Umbilical cord (tissue), 2 donors: ENCODE measurements around the gene E2F1. TPM values are rescaled to one million over a fixed set of nuclear protein-coding genes. Genes with fewer than 3 reads are reported as not detected.
"Not testable (repeated sequence)": the region's sequence is repeated elsewhere in the genome, so short reads cannot be mapped to it uniquely, and the experiment has no call there.

Experiments used
- DNase-seq: peaks from one replicate; pipeline ENCODE4 v3.0.0-alpha.2; 2015; ENCODE audit warnings: low spot score
- total RNA-seq: library from RNA; depleted of rRNA; stranded (reverse); fragments of >200 nt; gene quantifications from one replicate; pipeline ENCODE4 v1.2.3, GENCODE V29; 2014; ENCODE audit warnings: low replicate concordance; ENCODE audit not compliant: insufficient read depth

E2F1 gene
- total RNA-seq, 1 donor from 2014 or later: 8.7 TPM

DNA sequence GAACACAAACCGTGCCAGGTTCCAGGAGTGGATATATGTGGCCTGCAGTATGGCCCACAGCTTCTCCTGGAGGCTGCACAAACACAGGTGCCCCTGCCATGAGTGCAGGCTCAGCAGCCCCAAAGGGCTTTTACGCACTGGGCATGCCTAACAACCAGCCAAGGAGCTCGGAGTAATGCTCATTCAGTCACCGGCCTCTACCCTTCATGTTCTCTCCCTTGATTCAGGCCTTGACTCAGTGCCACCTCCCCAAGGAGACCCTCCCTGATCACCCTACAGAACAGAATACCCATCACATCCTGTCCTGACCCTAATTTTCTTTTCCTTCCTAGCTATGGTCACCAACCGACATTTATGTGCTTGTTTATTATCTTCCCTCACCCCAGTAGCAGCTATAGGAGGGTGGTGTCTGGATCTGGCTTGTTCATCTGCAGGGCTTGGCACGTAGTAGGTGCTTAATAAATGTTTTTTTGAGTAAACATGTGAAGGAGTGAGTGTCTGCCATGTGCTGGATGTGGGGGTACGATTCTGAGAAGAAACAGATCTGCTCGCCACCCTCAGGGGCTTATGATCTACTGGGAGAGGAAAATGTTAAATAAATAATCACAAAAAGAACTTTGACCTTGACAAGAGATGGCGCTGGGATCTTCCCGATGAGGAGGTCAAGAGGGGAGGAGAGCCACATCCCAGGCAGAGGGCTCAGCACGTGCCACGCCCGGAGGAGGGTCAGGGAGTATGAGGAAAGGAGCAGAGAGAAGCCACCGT is 24.7 kb upstream of the E2F1 start:
- no peak for DNase-seq

DNA sequence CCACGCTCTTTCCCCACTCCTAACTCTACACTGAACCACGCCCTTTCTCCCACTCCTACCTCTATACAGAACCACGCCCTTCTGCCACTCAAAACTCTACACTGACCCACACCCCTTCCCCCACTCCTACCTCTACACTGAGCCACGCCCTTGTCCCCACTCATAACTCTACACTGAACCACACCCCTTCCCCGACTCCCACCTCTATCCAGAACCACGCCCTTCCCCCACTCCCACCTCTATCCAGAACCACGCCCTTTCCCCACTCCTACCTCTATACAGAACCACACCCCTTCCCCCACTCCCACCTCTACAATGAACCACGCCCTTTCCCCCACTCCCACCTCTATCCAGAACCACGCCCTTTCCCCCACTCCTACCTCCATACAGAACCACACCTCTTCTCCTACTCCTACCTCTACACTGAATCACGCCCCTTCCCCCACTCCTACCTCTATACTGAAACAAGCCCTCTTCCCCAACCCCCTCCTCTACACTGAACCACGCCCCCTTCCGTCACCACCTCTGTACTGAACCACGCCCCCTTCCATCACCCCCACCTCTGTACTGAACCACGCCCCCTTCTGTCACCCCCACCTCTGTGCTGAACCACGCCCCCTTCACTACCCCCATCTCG is 23.8 kb upstream of the E2F1 start:
- no peak for DNase-seq

DNA sequence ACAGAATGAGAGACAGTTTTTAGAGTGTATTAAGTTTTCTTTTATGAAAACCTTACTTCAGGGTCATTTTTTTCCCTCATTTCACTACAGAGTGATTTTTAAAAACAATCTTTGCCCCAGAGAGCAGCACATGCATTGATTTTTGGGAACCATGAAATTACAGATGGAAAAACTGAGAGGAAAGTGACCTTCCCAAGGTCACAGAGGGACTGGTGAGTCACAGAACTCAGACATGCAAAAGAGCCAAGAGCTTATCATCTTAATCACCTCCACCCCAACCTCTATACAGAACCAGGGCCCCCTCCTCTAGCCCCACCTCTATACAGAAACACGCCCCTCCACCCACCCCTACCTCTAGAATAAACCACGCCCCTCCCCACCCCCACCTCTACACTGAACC is 23.2 kb upstream of the E2F1 start:
- DNase-seq: no peak

DNA sequence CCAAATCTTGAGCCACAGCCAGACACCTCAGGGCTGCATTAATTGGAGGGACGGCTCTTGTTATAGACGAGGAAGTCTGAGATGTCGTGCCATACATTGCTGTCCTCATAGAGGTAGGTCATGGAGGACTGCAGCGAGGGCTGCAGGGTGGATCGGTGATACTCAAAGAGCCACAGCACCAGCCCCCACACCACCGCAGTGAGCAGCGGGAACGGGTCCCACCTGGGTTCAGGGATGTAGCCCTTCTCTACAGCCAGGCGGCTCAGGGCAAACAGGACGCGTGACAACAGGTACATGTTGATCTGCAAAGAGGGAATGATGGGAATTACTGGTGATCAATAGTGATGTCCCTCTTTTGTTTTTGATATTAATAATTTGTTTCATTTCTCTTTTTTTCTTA is 21.5 kb upstream of the E2F1 start:
- no peak for DNase-seq

DNA sequence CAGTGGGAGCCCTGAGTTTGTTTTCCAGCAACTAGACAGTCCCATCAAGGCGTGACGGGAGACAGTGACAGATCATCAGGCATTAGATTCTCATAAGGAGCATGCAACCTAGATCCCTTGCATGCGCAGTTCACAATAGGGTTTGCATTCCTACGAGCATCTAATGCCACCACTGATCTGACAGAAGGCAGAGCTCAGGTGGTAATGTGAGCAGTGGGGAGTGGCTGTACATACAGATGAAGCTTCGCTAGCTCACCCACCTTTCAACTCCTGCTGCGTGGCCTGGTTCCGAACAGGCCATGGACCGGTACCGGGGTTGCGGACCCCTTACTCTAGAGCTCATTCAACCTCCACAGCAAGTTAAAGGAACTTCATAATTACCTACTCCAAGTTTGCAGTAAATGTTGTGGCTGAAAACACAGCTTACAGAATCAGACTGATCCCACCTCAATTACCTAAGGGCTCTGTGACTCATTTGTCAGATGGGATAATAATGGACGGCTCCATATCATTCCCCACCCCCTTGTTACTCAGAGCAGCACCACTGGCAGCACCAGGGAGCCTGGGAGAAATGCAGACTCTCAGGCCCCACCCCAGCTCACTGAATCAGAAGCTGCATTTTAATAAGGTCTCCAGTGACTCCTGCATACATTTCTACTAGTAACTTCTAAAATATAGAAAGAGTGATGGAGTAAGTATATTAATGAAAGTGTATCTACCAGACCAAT is 18.2 kb upstream of the E2F1 start:
- no peak for DNase-seq

DNA sequence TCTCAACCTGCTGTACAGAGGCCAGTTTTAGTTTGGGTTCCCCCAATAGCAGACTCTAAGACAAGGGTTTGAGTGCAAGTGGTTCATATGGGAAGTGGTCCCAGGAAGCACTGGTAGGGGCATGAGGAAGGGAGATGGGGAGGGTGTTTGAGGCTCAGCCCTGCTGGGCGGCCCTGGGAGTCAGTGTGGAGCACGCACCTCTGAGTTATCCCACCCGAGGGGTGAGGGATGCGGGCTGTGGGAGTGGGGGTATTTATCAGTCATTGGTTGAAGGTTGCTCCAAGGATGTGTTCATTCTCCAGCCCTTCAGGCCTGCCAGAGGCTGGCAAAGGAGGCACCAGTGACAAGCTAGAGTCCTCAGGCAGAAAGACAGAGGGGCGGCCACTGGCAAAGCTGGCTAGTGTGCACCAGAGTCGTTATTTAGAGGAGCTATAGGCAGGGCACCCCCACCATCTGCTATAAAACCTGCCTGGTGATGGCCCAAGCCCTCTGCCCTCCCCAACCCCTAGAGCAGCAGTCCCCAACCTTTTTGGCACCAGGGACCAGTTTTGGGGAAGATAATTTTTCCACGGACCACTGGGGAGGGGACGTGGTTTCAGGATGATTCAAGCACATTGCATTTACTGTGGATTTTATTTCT is 17.4 kb upstream of the E2F1 start:
- no peak for DNase-seq

DNA sequence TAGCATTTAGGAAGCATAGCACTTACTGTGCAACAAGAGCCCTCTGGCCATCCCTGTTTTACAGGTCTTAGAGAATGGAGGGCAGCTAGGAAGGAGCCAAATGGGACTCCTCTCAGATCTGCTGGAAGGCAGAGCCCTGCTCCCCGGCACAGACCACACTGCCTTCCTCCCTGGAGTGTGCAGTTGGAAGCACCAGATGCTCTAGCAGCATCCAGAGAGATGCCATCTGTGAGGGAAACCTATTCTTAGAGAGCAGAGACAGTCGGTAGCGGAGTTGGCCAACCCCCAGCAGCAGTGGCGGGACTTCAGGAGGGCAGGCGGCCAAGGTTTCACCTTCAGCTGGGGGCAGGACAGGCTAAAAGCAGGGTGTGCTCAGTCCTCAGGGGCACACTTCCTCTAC is 16.7 kb upstream of the E2F1 start:
- DNase-seq: no peak

DNA sequence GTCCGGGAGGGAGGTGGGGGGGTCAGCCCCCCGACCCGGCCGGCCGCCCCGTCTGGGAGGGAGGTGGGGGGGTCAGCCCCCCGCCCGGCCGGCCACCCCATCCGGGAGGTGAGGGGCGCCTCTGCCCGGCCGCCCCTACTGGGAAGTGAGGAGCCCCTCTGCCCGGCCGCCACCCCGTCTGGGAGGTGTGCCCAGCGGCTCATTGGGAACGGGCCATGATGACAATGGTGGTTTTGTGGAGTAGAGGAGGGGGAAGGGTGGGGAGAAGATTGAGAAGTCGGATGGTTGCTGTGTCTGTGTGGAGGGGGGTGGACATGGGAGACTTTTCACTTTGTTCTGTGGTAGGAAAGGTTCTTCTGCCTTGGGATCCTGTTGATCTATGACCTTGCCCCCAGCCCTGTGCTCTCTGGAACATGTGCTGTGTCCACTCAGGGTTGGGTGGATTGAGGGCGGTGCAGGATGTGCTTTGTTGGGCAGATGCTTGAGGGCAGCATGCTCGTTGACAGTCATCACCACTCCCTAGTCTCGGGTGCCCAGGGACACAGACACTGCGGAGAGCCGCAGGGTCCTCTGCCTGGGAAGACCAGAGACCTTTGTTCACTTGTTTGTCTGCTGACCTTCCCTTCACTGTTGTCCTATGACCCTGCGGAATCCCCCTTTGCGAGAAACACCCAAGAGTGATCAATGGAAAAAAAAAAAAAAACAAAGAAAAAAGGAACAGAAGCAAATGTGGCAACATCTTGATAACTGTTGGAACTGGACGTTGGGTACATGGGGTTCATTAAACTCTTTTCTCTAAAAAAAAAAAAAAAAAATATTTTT is 15.7 kb upstream of the E2F1 start:
- no peak for DNase-seq

DNA sequence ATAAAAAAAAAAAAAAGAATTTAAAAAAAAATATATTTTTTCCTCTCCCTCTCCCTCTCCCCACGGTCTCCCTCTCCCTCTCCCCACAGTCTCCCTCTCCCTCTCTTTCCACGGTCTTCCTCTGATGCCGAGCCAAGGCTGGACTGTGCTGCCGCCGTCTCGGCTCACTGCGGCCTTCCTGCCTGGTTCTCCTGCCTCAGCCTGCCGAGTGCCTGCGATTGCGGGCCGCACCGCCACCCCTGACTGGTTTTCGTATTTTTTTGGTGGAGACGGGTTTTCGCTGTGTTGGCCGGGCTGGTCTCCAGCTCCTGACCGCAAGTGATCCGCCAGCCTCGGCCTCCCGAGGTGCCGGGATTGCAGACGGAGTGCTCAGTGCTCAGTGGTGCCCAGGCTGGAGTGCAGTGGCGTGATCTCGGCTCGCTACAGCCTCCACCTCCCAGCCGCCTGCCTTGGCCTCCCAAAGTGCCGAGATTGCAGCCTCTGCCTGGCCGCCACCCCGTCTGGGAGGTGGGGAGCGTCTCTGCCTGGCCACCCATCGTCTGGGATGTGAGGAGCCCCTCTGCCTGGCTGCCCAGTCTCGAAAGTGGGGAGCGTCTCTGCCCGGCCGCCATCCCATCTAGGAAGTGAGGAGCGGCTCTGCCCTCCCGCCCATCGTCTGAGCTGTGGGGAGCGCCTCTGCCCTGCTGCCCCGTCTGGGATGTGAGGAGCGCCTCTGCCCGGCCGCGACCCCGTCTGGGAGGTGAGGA is 14.7 kb upstream of the E2F1 start:
- not testable (repeated sequence) for DNase-seq

DNA sequence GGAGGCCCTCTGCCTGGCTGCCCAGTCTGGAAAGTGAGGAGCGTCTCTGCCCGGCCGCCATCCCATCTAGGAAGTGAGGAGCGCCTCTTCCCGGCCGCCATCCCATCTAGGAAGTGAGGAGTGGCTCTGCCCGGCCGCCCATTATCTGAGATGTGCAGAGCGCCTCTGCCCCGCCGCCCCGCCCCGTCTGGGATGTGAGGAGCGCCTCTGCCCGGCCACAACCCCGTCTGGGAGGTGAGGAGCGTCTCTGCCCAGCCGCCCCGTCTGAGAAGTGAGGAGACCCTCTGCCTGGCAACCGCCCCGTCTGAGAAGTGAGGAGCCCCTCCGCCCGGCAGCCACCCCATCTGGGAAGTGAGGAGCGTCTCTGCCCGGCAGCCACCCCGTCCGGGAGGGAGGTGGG is 12.8 kb upstream of the E2F1 start:
- DNase-seq: not testable (repeated sequence)

DNA sequence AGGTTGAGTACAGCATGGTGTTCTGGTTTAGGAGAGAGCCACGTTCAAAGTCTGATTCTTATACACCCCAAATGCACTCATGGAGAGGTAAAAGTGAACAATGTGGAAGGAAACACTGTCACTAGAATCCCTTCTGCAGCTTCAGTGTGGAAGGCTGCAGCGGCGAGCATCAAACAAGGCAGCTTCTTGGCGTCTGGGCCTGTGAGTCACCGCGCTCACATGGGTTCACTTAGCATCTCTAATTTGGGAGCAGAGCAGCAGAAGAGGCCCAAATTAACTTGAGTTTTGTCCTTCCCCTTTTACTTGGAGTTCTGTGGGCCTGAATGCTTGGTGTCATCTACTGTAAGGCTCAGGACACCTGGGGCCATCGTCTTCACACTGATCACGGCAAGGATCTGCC is 10.9 kb upstream of the E2F1 start:
- DNase-seq: no peak

DNA sequence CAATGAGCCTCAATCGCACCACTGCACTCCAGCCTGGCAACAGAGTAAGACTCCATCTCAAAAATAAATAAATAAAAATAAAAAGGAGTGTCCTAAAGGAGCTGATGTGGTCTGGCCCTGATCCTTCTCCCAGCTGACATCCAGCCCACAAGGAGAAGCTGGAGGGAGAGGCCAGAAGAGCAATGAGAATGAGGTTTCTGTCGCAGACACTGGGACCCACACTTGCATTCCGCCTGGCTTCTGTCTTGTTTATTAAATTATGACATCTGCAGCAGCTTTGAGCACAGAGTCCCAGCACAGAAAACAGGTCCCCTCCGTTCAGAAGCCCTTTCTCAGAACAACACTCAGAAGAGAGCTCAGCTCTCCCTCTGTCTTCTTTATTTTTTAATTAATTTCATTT is 10.3 kb upstream of the E2F1 start:
- DNase-seq: no peak

DNA sequence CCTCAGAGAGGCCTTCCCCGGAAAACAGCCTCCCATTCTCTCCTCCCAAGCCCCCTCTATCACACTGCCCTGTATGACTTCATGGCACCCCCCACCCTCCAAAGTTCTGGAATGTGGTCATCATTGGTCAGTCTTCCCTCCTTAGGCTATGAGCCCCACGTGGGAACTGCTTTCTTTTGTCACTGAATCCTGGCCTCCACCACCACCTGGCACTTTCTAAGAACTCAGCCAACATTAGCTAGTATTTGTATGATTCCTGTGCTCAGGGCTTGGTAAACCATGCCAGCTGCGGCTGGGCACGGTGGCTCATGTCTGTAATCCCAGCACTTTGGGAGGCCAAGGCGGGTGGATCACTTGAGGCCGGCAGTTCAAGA is 8.4 kb upstream of the E2F1 start:
- no peak for DNase-seq

DNA sequence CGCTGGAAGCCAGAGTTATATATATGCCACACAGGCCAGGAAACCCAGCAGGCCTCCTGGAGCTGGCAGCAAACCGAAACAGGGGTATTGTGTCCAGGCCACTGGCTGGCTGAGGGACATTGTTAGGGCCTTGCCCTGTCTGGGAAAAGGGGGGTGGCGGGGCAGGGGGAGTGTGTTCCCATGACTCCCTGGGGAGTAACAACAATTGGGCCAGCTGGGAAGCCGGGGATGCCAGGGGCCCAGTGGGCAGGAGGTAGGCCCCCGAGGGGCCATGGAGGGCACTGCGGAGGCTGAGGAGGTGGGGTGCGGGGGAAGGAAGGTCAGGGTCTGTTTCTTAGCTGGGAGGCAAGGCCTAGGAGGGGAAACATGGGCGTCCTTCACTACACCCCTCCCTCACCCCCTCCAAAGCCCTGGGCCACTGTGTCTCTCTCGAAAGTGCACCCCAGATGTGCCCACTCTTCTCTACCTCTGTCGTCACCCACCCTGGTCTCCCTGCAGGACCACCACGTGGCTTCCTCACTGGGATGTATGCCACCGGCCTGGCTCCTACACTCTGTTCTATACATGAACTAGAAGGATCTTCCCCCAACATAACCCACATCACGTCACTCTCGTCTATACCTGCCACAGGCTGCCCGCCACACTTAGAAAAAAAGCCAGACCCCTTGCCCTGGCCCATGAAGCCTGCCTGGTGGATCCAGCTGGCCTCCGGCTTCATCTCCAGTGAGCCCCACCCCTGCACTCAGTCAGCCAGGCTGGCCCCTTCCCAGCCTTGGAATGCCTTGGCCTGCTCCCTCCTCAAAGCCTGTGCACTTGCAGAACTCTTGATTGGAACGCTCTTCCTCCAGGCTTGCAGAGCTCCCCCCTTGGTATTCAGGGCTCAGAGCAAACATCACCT is 7.8 kb upstream of the E2F1 start:
- DNase-seq: peak; percentile 79

DNA sequence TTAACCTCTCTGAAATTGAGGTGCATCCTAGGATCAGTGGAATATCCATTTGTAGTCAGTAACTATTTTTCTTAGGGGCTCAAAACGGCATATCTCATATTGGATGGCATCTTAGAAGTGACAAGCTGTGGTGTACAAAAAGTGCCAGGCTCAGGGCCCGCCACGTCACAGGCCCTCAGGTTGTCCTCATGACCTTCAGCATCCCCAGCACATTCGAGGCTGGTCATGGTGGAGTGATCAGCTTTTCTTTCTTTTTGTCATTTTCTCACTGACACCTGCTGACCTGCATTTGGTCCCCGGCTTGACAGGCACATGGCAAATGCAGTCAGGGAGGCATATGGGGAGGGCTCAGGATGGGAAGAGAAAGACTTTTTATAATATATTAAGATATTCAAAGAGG is 7.1 kb upstream of the E2F1 start:
- DNase-seq: no peak

DNA sequence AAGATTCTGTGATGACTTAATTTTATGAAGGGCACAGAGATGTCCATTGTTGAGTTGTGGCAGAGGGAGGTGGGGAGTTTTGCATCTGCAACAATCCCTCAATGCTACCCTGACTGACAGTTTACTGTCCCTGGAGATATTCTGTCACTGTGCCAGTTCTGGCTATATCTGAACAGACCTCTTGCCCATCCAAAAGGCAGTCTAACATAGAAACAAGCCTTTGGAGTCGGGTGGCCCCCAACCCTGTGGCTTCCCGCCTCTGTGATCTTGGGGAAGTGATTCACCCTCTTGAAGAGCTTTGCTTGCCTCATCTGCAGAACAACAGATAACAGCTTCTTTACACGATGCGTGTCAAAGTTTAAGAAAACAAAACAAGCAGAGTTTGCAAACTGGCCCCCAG is 3.8 kb upstream of the E2F1 start:
- peak; percentile 71 for DNase-seq

DNA sequence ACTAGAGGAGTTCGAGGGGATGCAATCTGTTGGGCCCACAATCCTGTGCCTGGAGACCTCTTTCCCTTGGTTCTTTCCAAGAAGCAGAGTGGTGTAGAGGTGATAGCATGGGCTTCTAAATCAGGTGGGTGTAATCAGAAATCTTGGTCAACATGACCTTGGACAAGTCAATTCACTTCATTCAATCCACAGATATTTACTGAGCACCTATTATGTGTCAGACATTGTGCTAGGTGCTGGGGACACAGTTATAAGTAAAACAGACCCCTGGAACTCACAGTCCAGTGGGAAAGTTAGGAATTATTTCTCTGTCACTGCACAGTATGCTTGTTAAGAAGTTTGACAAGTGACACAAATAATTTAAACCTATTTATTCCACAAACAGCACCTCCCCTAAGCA is 3.3 kb upstream of the E2F1 start:
- no peak for DNase-seq

DNA sequence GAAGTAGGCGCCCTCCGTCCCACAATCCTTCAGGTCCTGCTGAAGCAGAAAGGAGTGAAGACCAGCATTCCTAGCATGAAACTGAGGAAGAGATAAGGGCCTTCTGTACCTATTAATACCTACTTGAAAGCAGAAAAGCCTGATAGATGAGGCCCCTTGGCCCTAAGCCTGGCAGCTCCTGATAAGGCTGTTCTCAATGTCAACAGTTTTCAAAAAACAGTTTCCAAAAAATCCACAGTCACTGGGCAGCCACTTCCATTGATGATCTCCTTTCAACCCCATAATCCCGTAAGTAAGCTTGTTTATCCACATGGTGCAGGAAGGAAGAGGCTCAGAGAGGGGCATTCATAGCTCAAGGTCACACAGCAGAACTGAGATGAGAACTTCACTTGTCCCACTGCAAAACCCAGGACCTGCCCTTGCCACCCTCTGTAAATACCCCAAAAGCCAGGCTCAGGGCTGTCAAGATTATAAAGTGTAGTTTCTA is 2.8 kb upstream of the E2F1 start:
- DNase-seq: peak; percentile 57
